CD4-positive, CD25-positive, alpha-beta regulatory T cell (primary cell): ENCODE measurements around the gene EPB41L4B. TPM values are rescaled to one million over a fixed set of nuclear protein-coding genes. Genes with fewer than 3 reads are reported as not detected.
A peak's percentile ranks its signal among the peaks of the same experiment; 100 is the strongest.

Source experiments
- ATAC-seq, 2 donors: fragments of 150-1000 bp; cut with Tn5 transposase; one replicate each; pipeline ENCODE4 v1.10.0; 2021; ENCODE audit warnings: low read depth in 2 of 2, moderate number of reproducible peaks in 2 of 2, moderate library complexity in 1 of 2
- DNase-seq, 3 donors: peaks; one replicate each; pipeline versions ENCODE4 v3.0.0 to v3.0.0-alpha.2; 2012 to 2022; ENCODE audit warnings: mixed read lengths in 1 of 3
- H3K27ac ChIP-seq: one replicate; pipeline ENCODE4 v1.7.0; 2013; ENCODE audit warnings: mild to moderate bottlenecking, low read length; ENCODE audit not compliant: insufficient read depth, poor library complexity, severe bottlenecking
- H3K27me3 ChIP-seq: one replicate; pipeline ENCODE4 v1.7.0; 2013; ENCODE audit warnings: low read length; ENCODE audit not compliant: control insufficient read depth, insufficient read depth
- H3K36me3 ChIP-seq: one replicate; pipeline ENCODE4 v1.7.0; 2013; ENCODE audit warnings: mild to moderate bottlenecking, low read length, moderate library complexity; ENCODE audit not compliant: control insufficient read depth, insufficient read depth
- H3K4me1 ChIP-seq: 2 replicates; pipeline ENCODE4 v1.7.0; 2013; ENCODE audit warnings: mild to moderate bottlenecking, low read length; ENCODE audit not compliant: insufficient read depth, control insufficient read depth, poor library complexity, severe bottlenecking
- H3K4me3 ChIP-seq: one replicate; pipeline ENCODE4 v1.7.0; 2013; ENCODE audit warnings: low read depth, mild to moderate bottlenecking, low read length, moderate library complexity
- H3K9me3 ChIP-seq, 2 experiments: 1 replicate in 1 of 2; 2 replicates in 1 of 2; pipeline ENCODE4 v1.7.0; 2013; ENCODE audit warnings: low read length in 2 of 2, mild to moderate bottlenecking in 1 of 2, moderate library complexity in 1 of 2; ENCODE audit not compliant: control insufficient read depth in 2 of 2
- H3K27ac Mint-ChIP-seq, 3 donors: one replicate each; pipeline ENCODE4 v1.8.0; 2020 to 2022; ENCODE audit warnings: mild to moderate bottlenecking in 3 of 3, mixed read lengths in 3 of 3, moderate library complexity in 2 of 3
- H3K27me3 Mint-ChIP-seq: one replicate; pipeline ENCODE4 v1.8.0; 2022; ENCODE audit warnings: mild to moderate bottlenecking, mixed read lengths
- H3K36me3 Mint-ChIP-seq: one replicate; pipeline ENCODE4 v1.8.0; 2020; ENCODE audit warnings: mixed read lengths
- H3K4me1 Mint-ChIP-seq, 4 donors: one replicate each; pipeline ENCODE4 v1.8.0; 2020 to 2022; ENCODE audit warnings: mixed read lengths in 4 of 4, mild to moderate bottlenecking in 1 of 4
- H3K4me3 Mint-ChIP-seq, 4 donors: one replicate each; pipeline ENCODE4 v1.8.0; 2020 to 2022; ENCODE audit warnings: mild to moderate bottlenecking in 4 of 4, mixed read lengths in 4 of 4, moderate library complexity in 3 of 4
- H3K9me3 Mint-ChIP-seq, 7 donors: one replicate each; pipeline ENCODE4 v1.8.0; 2020 to 2022; ENCODE audit warnings: mixed read lengths in 7 of 7, mild to moderate bottlenecking in 3 of 7, moderate library complexity in 2 of 7
- polyA plus RNA-seq, 4 donors: library from polyadenylated mRNA; unstranded; fragments of 300-500 nt; fragmentation: Illumina TruSeq; gene quantifications; one replicate each; pipeline ENCODE4 v1.2.3, GENCODE V29; 2021
- total RNA-seq: library from RNA; stranded (reverse); gene quantifications from one replicate; pipeline ENCODE4 v1.2.3, GENCODE V29; 2022

EPB41L4B gene
- total and polyA plus RNA-seq, 5 donors from 2014 or later = not detected

DNA sequence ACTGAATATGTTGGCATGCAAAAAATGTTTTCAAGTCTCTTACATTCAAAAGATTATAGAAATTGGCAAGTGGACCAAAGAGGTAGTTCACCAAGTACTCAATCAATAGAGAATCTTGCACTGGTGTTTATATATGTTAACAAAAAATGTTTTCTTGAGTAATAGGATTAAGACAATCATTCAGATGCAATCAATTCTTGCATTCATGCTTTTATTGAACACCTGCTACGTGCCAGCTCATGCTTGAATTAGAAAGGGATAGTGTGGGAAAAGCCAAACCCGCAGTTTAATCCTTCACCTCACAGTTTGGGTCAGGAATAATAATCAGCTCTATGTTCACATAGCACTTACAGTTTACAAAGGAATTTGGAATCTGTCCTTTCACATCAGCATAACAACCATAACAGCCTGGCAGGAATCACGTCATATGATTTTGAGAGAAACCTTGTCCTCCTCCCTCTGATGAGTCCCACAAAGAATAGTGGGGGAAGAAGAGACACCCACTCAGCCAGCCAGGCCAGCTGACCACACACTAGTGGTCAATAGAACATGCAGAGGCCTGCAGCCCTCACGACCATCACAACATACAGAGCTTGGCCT is 117.0 kb downstream of the EPB41L4B start:
- ATAC-seq (no peak), DNase-seq (no peak)
- H3K4me3 Mint-ChIP-seq = no peak overlapping the region
- H3K9me3 Mint-ChIP-seq = no peaks in the 10 kb centered on the region
- H3K36me3 Mint-ChIP-seq = no peaks in the 10 kb centered on the region
- no peak overlapping the region for H3K27ac Mint-ChIP-seq
- H3K4me1 ChIP-seq = no peaks in the 10 kb centered on the region
- H3K27ac ChIP-seq = no peak overlapping the region
- no peaks in the 10 kb centered on the region for H3K9me3 ChIP-seq
- peaks cover 14% of the 10 kb centered on the region for H3K27me3 Mint-ChIP-seq
- no peak overlapping the region for H3K4me3 ChIP-seq
- H3K4me1 Mint-ChIP-seq = no peaks in the 10 kb centered on the region
- no peaks in the 10 kb centered on the region for H3K36me3 ChIP-seq
- H3K27me3 ChIP-seq = no peaks in the 10 kb centered on the region

DNA sequence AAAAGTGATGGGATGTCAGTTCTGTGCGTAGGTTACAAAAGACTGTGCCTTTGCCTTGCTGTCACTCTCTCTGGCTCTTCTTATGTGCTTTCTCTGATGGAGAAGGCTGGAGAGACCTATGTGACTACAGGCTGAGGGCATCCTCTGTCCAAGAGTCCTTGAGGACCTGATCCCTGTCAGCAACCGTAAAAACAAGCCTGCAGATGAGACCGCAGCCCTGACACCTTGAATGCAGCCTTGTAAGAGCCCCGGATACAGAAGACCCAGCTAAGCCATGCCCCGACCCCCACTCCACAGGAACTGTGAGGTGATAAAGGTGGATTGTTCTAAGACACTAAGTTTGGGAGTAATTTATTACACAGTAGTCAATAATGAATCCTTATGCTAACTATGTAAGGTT is 121.2 kb downstream of the EPB41L4B start:
- Mint-ChIP-seq H3K9me3 (no peaks in the 10 kb centered on the region), H3K4me3 (no peak overlapping the region), H3K27me3 (no peaks in the 10 kb centered on the region), H3K36me3 (no peaks in the 10 kb centered on the region), H3K27ac (no peak overlapping the region), H3K4me1 (no peaks in the 10 kb centered on the region)
- no peaks in the 10 kb centered on the region for H3K4me1 ChIP-seq
- H3K36me3 ChIP-seq = no peaks in the 10 kb centered on the region
- no peak for DNase-seq
- no peaks in the 10 kb centered on the region for H3K27me3 ChIP-seq
- ATAC-seq = no peak
- H3K9me3 ChIP-seq = no peaks in the 10 kb centered on the region
- no peak overlapping the region for H3K4me3 ChIP-seq
- no peak overlapping the region for H3K27ac ChIP-seq

DNA sequence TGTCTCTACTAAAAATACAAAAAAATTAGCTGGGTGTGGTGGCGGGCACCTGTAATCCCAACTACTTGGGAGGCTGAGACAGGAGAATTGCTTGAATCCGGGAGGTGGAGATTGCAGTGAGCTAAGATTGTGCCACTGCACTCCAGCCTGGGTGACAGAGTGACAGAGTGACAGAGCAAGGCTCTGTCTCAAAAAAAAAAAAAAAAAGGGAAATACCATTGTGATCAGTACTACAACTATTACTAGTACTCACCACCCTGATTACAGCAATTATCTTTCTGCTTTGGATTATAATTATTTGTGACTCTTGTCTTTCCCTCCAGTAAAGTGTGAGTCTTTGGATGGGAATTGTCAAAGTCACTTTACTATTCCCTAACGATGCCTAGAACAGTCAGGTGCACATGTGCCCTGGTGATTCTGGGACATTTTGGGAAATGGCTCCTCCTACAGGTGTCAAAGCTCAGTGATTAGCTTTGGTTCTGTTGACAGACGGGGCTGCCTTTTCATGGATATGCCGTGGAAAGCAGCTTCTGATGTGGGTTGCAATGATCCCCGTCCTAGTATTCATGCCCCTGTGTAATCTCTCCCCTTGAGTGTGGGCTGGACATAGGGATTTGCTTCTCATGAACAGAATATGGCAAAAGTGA is 122.0 kb downstream of the EPB41L4B start:
- Mint-ChIP-seq H3K27ac (no peak overlapping the region), H3K36me3 (no peaks in the 10 kb centered on the region), H3K9me3 (no peaks in the 10 kb centered on the region), H3K4me1 (no peaks in the 10 kb centered on the region), H3K27me3 (no peaks in the 10 kb centered on the region), H3K4me3 (no peak overlapping the region)
- Histone ChIP-seq H3K4me1 (no peaks in the 10 kb centered on the region), H3K36me3 (no peaks in the 10 kb centered on the region), H3K27ac (no peak overlapping the region), H3K4me3 (no peak overlapping the region), H3K27me3 (no peaks in the 10 kb centered on the region), H3K9me3 (no peaks in the 10 kb centered on the region)
- ATAC-seq = peak in 1 of 2 donors; percentile 42
- no peak for DNase-seq

DNA sequence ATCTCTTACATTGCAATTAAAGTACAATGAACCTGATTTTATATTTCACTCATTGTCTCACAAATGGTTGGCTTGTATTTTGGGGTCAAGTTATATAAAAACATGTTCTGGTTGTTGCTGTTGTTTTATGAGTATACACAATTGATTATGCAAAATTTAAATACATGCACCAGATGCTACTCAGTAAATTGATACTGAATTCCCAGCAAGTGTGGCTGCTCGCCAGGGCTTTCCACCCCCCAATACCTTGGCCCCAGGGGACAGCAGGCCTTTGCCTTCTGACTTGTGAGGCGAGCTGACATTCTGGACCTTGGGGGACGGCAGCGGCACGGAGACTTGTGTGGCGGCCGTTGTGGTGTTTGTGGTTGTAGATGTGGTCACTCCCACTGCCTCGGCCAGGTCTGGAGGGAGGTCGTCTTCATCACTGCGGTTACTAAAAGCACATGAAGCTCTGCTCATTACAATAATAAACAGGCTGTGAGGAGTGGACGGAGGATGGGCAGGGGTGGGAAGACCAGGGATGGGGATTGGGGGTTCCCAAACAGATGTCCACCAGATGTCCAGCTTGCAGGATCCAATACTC is 126.8 kb downstream of the EPB41L4B start:
- H3K36me3 Mint-ChIP-seq = no peaks in the 10 kb centered on the region
- H3K4me3 Mint-ChIP-seq = no peak overlapping the region
- no peak overlapping the region for H3K27ac ChIP-seq
- no peaks in the 10 kb centered on the region for H3K27me3 ChIP-seq
- no peaks in the 10 kb centered on the region for H3K9me3 ChIP-seq
- H3K36me3 ChIP-seq = no peaks in the 10 kb centered on the region
- H3K9me3 Mint-ChIP-seq = no peaks in the 10 kb centered on the region
- no peak overlapping the region for H3K27ac Mint-ChIP-seq
- no peak for ATAC-seq
- H3K4me1 Mint-ChIP-seq = peaks cover 0 to 2% (median 0%) of the 10 kb centered on the region in 4 donors
- H3K4me1 ChIP-seq = no peaks in the 10 kb centered on the region
- H3K27me3 Mint-ChIP-seq = peaks cover 9% of the 10 kb centered on the region
- no peak overlapping the region for H3K4me3 ChIP-seq
- no peak for DNase-seq

DNA sequence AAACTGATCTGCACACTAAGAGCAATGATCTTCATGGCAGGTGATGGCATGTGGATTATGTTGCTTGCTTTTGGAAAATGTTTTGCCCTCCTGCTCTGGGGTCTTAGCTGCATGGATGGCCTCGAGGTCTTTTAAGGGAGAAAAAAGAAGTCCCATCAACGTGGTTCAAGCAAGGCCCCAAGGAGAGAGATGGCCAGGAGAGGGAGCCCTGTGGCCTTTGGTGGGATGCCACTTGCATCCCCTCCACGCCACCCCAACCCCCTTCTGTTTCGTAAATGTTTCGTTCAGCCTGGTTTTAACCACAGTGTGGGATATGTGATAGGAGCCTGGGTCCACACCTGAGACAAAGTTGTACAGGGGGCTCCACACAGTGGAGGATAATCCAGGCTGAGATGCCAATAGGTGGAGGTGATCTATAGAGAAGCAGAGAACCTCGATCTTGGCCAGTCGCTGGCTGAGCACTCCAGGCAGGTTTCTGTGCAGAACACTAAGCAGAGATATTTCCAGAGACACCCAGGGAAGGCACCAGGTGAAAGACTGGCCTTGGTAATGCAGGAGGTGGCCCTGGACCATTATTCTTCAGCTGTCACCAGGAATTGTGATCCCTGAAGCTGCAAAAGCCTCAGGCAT is 128.0 kb downstream of the EPB41L4B start:
- Histone ChIP-seq H3K27me3 (no peaks in the 10 kb centered on the region), H3K36me3 (no peaks in the 10 kb centered on the region), H3K9me3 (no peaks in the 10 kb centered on the region), H3K27ac (no peak overlapping the region), H3K4me1 (no peaks in the 10 kb centered on the region), H3K4me3 (no peak overlapping the region)
- Mint-ChIP-seq H3K27ac (peak overlapping the region in 1 of 3 donors; percentile 25), H3K27me3 (peaks cover 9% of the 10 kb centered on the region), H3K4me3 (no peak overlapping the region), H3K9me3 (no peaks in the 10 kb centered on the region), H3K36me3 (no peaks in the 10 kb centered on the region), H3K4me1 (peaks cover 0 to 2% (median 0%) of the 10 kb centered on the region in 4 donors)
- DNase-seq (no peak), ATAC-seq (no peak)

DNA sequence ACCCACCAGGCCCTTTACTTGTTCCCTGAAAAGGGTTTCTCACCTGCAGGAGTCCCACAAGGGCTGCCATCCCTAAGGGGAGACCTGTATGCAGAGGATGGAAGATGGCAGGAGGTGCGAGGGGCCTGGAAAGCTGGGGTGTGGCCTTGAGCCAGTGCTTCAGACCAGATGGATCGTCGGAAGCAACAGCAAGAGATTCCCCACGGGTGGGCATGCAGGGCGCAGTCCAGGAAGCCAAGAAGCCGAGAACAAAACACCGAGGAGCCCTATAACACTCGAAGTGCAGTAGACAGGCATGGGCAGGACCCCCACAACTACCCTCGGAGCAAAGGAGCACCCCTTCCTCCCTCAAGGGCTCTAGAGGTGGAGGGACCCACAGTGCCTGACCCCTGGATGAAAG is 129.1 kb downstream of the EPB41L4B start:
- Mint-ChIP-seq H3K4me3 (no peak overlapping the region), H3K27ac (no peak overlapping the region)
- H3K4me1 ChIP-seq = no peaks in the 10 kb centered on the region

DNA sequence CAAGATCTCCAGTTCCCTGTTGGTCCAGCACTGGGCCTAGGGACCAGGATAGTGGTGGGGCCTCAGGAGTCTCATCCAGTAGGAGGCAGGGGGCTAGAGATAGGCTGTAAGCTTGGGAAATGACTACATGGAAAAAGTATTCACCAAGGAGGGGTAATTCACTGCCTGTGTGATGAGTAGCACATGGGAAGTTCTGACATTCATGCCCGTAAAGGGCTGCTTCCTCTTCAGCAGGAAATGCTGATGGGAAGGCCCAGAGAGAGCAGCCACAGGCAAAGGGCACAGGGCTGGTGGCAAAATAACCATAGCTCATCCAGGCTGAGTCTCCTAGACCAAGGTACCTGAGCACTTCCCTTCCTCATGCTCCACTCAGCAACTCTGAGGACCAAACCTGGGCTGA is 130.7 kb downstream of the EPB41L4B start:
- Histone ChIP-seq H3K4me3 (no peak overlapping the region), H3K9me3 (no peaks in the 10 kb centered on the region), H3K4me1 (no peaks in the 10 kb centered on the region), H3K27me3 (no peaks in the 10 kb centered on the region), H3K27ac (no peak overlapping the region), H3K36me3 (no peaks in the 10 kb centered on the region)
- ATAC-seq = no peak
- no peaks in the 10 kb centered on the region for H3K36me3 Mint-ChIP-seq
- H3K27me3 Mint-ChIP-seq = peaks cover 9% of the 10 kb centered on the region
- H3K27ac Mint-ChIP-seq = no peak overlapping the region
- H3K4me3 Mint-ChIP-seq = no peak overlapping the region
- peaks cover 0 to 2% (median 0%) of the 10 kb centered on the region in 4 donors for H3K4me1 Mint-ChIP-seq
- no peaks in the 10 kb centered on the region for H3K9me3 Mint-ChIP-seq
- no peak for DNase-seq

More for the DNA sequence above, 129.1 kb downstream of the EPB41L4B start:
- H3K9me3 ChIP-seq = no peaks in the 10 kb centered on the region
- Mint-ChIP-seq H3K4me1 (peaks cover 0 to 2% (median 0%) of the 10 kb centered on the region in 4 donors), H3K27me3 (peaks cover 9% of the 10 kb centered on the region), H3K9me3 (no peaks in the 10 kb centered on the region), H3K36me3 (no peaks in the 10 kb centered on the region)
- no peak for DNase-seq
- H3K27me3 ChIP-seq = no peaks in the 10 kb centered on the region
- no peak overlapping the region for H3K4me3 ChIP-seq
- H3K36me3 ChIP-seq = no peaks in the 10 kb centered on the region
- no peak for ATAC-seq
- no peak overlapping the region for H3K27ac ChIP-seq
